Suprapubic skin (tissue), 4 donors: ENCODE measurements around the gene TANGO2. TPM values are rescaled to one million over a fixed set of nuclear protein-coding genes. Genes with fewer than 3 reads are reported as not detected.
A peak's percentile ranks its signal among the peaks of the same experiment; 100 is the strongest.

Experiments
- DNase-seq, 2 donors: peaks; one replicate each; pipeline ENCODE4 v3.0.0-alpha.2; 2019; ENCODE audit warnings: low spot score in 2 of 2
- H3K27ac ChIP-seq: fragments of 200-600 bp; sonication (generic); one replicate; pipeline ENCODE4 v1.5.1; 2019
- H3K27me3 ChIP-seq: fragments of 200-600 bp; sonication (generic); one replicate; pipeline ENCODE4 v1.5.1; 2019
- H3K36me3 ChIP-seq: fragments of 200-600 bp; sonication (generic); one replicate; pipeline ENCODE4 v1.5.1; 2019
- H3K4me1 ChIP-seq: fragments of 200-600 bp; sonication (generic); one replicate; pipeline ENCODE4 v1.5.1; 2019
- H3K4me3 ChIP-seq: fragments of 200-600 bp; sonication (generic); one replicate; pipeline ENCODE4 v1.5.1; 2019; ENCODE audit warnings: mild to moderate bottlenecking
- H3K9me3 ChIP-seq: fragments of 200-600 bp; sonication (generic); one replicate; pipeline ENCODE4 v1.5.1; 2019
- CTCF ChIP-seq, 2 donors: fragments of 200-600 bp in 1 of 2; fragments of 450-650 bp in 1 of 2; sonication (generic) in 1 of 2; IDR thresholded peaks; one replicate each; pipeline ENCODE4 v1.5.1; 2016 to 2019; ENCODE audit warnings: antibody characterized with exemption in 2 of 2, mild to moderate bottlenecking in 1 of 2, moderate library complexity in 1 of 2
- EP300 ChIP-seq: sonication (generic); formaldehyde crosslinking; IDR thresholded peaks from one replicate; pipeline ENCODE4 v1.6.1; 2017; ENCODE audit warnings: antibody characterized with exemption
- POLR2A ChIP-seq, 2 donors: fragments of 450-650 bp; IDR thresholded peaks; one replicate each; pipeline ENCODE4 v1.6.1; 2017; ENCODE audit warnings: antibody characterized with exemption in 2 of 2, mild to moderate bottlenecking in 2 of 2, moderate library complexity in 2 of 2
- POLR2AphosphoS5 ChIP-seq, 3 donors: sonication (generic); formaldehyde crosslinking; IDR thresholded peaks; one replicate each; pipeline ENCODE4 v1.6.1; 2017; ENCODE audit warnings: antibody characterized with exemption in 3 of 3
- WGBS: methylation state at CpG from one replicate; pipeline ENCODE4 v1.1.5; 2018; 5-methylcytosine and 5-hydroxymethylcytosine counted together
- total RNA-seq, 4 donors: library from RNA; depleted of rRNA; stranded (reverse); fragments of >200 nt; gene quantifications; one replicate each; pipeline ENCODE4 v1.1.0, GENCODE V29; 2016

TANGO2 gene
- total RNA-seq, 4 donors from 2014 or later: 23.1 to 31.9 (median 26.8) TPM

- Histone ChIP-seq H3K36me3 (peaks cover 59% of the 10 kb centered on the region), H3K27ac (no peak overlapping the region)
- WGBS: 78% methylated on average over 11 of the region's 11 CpGs
Measured at GRCh38 chr22:20062766-20063083, 41.8 kb downstream of the TANGO2 start.

GRCh38 chr22:20063271-20064139, 42.6 kb downstream of the TANGO2 start:
- 82% methylated on average over 17 of the region's 27 CpGs for WGBS
- H3K4me3 ChIP-seq: no peak overlapping the region
- H3K9me3 ChIP-seq: no peaks in the 10 kb centered on the region
- peaks cover 19% of the 10 kb centered on the region for H3K4me1 ChIP-seq
- no peak for DNase-seq
- peaks cover 57% of the 10 kb centered on the region for H3K36me3 ChIP-seq
- no peak for TF ChIP-seq POLR2A (IDR thresholded peaks at IDR 0.05)
- TF ChIP-seq EP300: no peak
- peak in 1 of 2 donors; percentile 41 for TF ChIP-seq CTCF (IDR thresholded peaks at IDR 0.05)
- TF ChIP-seq POLR2AphosphoS5 (IDR thresholded peaks at IDR 0.05): no peak
- no peak overlapping the region for H3K27ac ChIP-seq
- H3K27me3 ChIP-seq: no peaks in the 10 kb centered on the region

More at GRCh38 chr22:20062766-20063083, 41.8 kb downstream of the TANGO2 start:
- Histone ChIP-seq H3K4me3 (no peak overlapping the region), H3K27me3 (no peaks in the 10 kb centered on the region), H3K4me1 (peaks cover 19% of the 10 kb centered on the region), H3K9me3 (no peaks in the 10 kb centered on the region)
- DNase-seq: no peak
- TF ChIP-seq CTCF (IDR thresholded peaks at IDR 0.05) (no peak), EP300 (no peak), POLR2AphosphoS5 (IDR thresholded peaks at IDR 0.05) (no peak), POLR2A (IDR thresholded peaks at IDR 0.05) (no peak)

- H3K27ac ChIP-seq: no peak overlapping the region
- peaks cover 19% of the 10 kb centered on the region for H3K4me1 ChIP-seq
- no peak overlapping the region for H3K4me3 ChIP-seq
- no peak for DNase-seq
- no peaks in the 10 kb centered on the region for H3K27me3 ChIP-seq
- H3K9me3 ChIP-seq: no peaks in the 10 kb centered on the region
- peaks cover 53% of the 10 kb centered on the region for H3K36me3 ChIP-seq
- whole genome bisulfite sequencing: 100% methylated on average over 1 of the region's 3 CpGs
- TF ChIP-seq POLR2A (IDR thresholded peaks at IDR 0.05) (no peak), EP300 (no peak), POLR2AphosphoS5 (IDR thresholded peaks at IDR 0.05) (no peak), CTCF (IDR thresholded peaks at IDR 0.05) (no peak)
Measured at GRCh38 chr22:20064140-20064480, 43.2 kb downstream of the TANGO2 start.

GRCh38 chr22:20064545-20065262, 43.8 kb downstream of the TANGO2 start:
- Histone ChIP-seq H3K9me3 (no peaks in the 10 kb centered on the region), H3K36me3 (peaks cover 53% of the 10 kb centered on the region), H3K4me1 (peaks cover 19% of the 10 kb centered on the region), H3K27me3 (no peaks in the 10 kb centered on the region), H3K4me3 (no peak overlapping the region), H3K27ac (no peak overlapping the region)
- WGBS: 92% methylated on average over 11 of the region's 18 CpGs
- DNase-seq: no peak
- no peak for TF ChIP-seq EP300
- TF ChIP-seq POLR2A (IDR thresholded peaks at IDR 0.05): no peak
- no peak for TF ChIP-seq POLR2AphosphoS5 (IDR thresholded peaks at IDR 0.05)
- TF ChIP-seq CTCF (IDR thresholded peaks at IDR 0.05): no peak
